Measurements from ENCODE around the gene RAB11B.
A peak's percentile ranks its signal among the peaks of the same experiment; 100 is the strongest.
"Not testable (repeated sequence)": the region's sequence is repeated elsewhere in the genome, so short reads cannot be mapped to it uniquely, and the experiment has no call there.

RAB11B gene

DNA sequence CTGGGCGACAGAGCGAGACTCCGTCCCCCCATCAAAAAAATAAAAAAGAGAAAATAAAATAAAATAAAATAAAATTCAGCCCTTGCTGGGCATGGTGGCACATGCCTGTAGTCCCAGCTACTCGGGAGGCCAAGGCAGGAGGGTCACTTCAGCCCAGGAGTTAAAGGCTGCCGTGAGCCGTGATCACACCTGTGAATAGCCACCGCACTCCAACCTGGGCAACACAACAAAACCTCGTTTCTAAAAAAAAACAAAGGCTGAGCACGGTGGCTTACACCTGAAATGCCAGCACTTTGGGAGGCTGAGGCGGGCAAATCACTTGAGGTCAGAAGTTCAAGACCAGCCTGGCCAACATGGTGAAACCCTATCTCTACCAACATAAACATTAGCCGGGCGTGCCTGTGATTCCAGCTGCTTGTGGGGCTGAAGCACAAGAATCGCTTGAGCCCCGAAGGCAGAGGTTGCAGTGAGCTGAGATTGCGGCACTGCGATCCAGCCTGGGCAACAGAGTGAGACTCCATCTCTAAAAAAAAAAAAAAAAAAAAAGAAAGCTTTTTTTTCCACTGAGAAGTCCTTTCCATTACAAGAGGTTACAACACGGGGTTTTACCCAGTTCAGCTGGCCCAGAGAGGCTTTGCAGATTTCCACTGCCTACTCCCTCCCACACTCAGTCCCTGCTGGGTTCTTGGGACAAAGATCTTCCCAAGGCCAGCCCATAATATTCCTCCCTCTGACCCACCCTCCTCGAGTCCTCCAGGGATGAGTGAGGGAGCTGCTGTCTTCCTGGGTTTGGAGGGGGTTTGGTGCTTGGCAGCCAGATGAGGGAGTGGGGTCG lies 19.8 kb upstream of the RAB11B start:
- no peak for DNase-seq (ENCODE audit: low read depth in 2 of 2)

GRCh38 chr19:8371011-8371804 lies 19.0 kb upstream of the RAB11B start:
- no peak for DNase-seq (ENCODE audit: low read depth in 2 of 2)

DNA sequence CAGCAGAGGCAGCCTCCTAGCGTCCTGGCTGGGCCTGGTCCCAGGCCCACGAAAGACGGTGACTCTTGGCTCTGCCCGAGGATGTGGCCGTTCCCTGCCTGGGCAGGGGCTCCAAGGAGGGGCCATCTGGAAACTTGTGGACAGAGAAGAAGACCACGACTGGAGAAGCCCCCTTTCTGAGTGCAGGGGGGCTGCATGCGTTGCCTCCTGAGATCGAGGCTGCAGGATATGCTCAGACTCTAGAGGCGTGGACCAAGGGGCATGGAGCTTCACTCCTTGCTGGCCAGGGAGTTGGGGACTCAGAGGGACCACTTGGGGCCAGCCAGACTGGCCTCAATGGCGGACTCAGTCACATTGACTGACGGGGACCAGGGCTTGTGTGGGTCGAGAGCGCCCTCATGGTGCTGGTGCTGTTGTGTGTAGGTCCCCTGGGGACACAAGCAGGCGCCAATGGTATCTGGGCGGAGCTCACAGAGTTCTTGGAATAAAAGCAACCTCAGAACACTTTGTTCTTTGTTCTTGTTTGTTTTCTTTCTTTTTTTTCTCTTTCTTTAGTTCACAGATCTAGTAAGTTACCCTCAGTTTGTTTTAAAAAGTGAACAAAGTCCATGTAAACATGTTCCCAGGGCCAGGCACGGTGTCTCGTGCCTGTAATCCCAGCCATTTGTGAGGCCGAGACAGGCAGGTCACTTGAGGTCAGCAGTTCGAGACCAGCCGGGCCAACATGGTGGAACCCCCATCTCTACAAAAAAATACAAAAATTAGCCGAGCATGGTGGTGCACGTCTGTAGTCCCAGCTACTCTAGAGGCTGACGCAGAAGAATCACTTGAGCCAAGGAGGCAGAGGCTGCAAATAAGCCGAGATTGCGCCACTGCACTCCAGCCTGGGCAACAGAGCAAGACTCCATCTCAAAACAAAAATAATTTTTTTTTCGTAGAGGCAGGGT lies 16.0 kb upstream of the RAB11B start:
- DNase-seq (ENCODE audit: low read depth in 2 of 2), result no peak

DNA sequence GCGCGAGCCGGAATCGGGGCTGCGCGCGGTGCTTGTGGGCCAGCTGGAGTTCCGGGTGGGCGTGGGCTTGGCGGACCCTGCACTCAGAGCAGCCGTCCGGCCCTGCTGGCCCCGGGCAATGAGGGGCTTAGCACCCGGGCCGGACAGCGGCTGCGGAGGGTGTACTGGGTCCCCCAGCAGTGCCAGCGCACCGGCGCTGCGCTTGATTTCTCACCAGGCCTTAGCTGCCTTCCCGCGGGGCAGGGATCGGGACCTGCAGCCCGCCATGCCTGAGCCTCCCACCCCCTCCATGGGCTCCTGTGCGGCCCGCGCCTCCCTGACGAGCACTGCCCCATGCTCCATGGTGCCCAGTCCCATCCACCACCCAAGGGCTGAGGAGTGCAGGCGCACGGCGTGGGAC lies 14.4 kb upstream of the RAB11B start:
- DNase-seq (ENCODE audit: low read depth in 2 of 2), result not testable (repeated sequence)

- DNase-seq (ENCODE audit: low read depth in 2 of 2), result not testable (repeated sequence)
These were observed 13.7 kb upstream of the RAB11B start for GRCh38 chr19:8376373-8376974.

GRCh38 chr19:8377598-8377997 lies 12.6 kb upstream of the RAB11B start:
- no peak for DNase-seq (ENCODE audit: low read depth in 2 of 2)

- not testable (repeated sequence) for DNase-seq (ENCODE audit: low read depth in 2 of 2)
These were observed 10.8 kb upstream of the RAB11B start for GRCh38 chr19:8379156-8379891.

- DNase-seq (ENCODE audit: low read depth in 2 of 2), result not testable (repeated sequence)
These were observed 5.6 kb upstream of the RAB11B start for GRCh38 chr19:8384569-8384968.

GRCh38 chr19:8385103-8385502 lies 5.1 kb upstream of the RAB11B start:
- DNase-seq (ENCODE audit: low read depth in 2 of 2), result not testable (repeated sequence)

DNA sequence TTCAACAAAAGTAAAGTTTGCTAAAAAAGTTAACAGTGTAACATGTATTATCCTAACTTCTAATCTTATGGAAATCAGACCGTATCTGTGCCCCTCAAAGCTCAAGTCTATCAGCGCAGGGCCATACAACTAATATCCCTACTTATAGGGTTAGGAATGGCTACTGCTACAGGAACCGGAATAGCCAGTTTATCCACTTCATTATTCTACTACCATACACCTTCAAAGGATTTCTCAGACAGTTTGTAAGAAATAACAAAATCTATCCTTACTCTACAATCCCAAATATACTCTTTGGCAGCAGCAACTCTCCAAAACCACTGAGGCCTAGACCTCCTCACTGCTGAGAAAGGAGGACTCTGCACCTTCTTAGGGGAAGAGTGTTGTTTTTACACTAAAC lies 4.6 kb upstream of the RAB11B start:
- DNase-seq (ENCODE audit: low read depth in 2 of 2), result not testable (repeated sequence)

DNA sequence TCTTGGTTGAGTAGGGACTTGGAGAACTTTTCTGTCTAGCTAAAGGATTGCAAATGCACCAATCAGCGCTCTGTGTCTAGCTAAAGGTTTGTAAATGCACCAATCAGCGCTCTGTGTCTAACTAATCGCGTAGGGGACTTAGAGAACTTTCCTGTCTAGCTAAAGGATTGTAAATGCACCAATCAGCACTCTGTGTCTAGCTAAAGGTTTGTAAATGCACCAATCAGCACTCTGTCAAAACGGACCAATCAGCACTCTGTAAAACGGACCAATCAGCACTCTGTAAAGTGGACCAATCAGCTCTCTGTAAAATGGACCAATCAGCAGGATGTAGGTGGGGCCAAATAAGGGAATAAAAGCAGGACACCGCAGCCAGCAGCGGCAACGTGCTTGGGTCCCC lies 3.7 kb upstream of the RAB11B start:
- DNase-seq (ENCODE audit: low read depth in 2 of 2), result not testable (repeated sequence)

DNA sequence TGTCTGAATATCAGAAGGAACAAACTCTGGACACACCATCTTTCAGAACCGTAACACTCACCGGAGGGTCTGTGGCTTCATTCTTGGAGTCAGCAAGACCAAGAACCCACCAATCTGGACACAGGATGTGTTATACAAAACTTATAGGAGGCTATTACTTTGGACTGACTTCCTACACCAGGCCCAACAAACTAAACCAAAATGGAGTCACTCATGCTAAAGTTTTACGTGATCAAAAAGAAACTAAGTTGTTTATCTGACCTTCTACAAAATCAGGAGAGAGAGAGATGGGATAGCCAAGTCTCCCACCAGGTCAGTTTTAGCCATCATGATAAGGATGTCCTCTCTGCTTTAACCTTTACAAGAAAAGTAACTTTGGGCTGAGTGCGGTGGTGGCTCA lies 3.2 kb upstream of the RAB11B start:
- no peak for DNase-seq (ENCODE audit: low read depth in 2 of 2)

GRCh38 chr19:8387688-8388611 lies 2.2 kb upstream of the RAB11B start:
- no peak for DNase-seq (ENCODE audit: low read depth in 2 of 2)

DNA sequence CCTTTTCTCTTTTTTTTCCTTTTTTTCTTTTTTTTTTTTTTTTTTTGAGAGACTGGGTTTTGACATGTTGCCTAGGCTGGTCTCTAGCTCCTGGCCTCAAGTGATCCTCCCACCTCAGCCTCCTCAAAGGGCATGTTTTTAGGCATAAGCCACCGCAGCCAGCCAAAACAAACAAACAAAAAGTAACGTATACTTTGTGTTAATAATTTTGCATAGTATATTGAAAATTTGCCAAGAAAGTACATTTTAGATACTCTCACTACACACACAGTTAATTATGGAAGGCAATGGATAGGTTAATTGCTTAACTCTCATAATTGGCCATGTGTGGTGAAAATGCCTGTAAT lies 1.6 kb upstream of the RAB11B start:
- DNase-seq (ENCODE audit: low read depth in 2 of 2), result no peak

DNA sequence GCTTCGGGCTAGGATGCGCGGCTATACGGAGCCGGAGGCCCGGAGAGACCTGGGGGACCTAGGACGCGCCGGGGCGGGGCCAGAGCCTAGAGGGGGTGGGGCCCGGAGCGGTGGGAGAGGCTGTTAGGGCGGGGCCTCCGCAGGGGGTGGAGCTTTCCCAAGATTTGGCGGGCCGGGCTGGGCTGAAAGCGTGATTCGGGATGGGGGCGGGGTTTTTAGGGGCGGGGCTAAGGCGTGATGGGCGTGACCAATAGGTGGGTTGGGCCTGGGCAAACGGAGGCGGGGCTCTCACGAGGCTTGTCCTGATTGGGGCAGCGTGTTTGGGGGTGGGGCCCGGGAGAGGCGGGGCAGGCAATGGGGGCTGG lies 439 bp downstream of the RAB11B start:
- DNase-seq (ENCODE audit: low read depth in 2 of 2), result peak; percentile 88 to 97

- no peak for DNase-seq (ENCODE audit: low read depth in 2 of 2)
These were observed 1.2 kb downstream of the RAB11B start for GRCh38 chr19:8391198-8392016.

DNA sequence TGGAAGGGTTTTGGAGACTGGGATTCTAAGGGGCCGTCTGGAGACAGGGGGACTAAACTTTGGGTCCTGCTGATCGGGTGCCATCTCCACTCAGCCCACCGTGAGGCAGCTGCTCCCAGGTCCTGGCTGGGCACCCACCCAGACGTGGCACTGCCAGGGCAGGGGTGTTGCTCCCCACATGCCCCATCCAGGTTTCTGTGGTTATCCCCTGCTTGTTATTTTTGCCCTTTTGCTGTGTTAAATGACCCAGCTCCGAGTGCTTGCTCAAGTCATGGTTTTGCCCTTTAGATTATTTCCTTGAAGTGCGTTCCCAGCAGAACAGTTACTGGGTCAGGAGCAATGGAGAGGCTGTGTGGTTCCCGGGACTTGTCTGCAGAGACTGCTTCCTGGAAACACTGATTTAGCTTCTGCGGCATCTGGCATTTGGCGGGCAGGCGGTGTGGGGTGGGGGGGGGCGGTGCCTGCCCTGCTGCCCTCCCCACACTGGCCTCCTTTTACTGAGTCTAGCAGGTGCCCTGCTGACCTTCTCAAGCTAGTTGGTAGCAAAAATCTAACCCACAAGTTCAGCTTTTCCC lies 1.9 kb downstream of the RAB11B start:
- DNase-seq (ENCODE audit: low read depth in 2 of 2), result no peak

DNA sequence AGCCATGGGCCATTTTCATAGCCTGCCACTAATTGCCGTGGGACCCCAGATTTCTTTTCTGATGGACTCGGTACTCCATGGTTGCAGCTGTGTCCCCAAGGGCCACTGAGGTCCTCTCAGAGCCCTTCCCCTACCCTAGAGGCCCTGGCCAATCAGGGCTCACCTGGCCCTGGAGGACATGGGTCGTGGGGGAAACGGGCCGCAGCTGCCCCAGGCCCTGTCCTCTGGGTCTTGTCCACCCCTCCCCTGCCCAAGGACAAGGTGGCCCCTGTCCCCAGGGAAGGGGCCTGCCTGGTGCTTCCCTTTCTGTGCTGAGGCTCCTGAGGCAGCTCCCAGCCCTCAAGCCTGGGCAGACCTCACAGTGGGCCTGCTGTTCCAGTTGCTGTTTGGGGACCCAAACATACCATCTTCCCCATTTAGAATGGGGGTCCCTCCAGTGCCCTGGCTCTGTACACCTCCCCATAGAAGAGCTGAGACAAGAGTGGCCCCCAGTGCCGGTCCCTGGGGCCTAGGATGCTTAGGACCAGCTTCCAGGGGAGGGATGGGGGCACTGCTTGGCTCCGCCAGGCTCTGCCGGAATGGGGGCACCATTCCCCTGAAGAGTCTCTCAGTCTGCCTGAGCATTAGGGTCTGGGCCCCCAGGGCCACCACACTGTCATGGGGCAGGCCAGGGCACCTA lies 3.2 kb downstream of the RAB11B start:
- no peak for DNase-seq (ENCODE audit: low read depth in 2 of 2)

Measured in stimulated activated CD8-positive, alpha-beta memory T cell treated with anti-CD3 and anti-CD28 coated beads, Interleukin-2, amount 100 ng/mL, for 48 hours (primary cell).